Dermis microvascular lymphatic vessel endothelial cell (primary cell): Measurements from ENCODE around the gene PAQR8. TPM values are rescaled to one million over a fixed set of nuclear protein-coding genes. Genes with fewer than 3 reads are reported as not detected.

Experiments used
- total RNA-seq: library from RNA; depleted of rRNA; stranded (reverse); fragments of >200 nt; gene quantifications from 2 replicates; pipeline ENCODE4 v1.2.1, GENCODE V29; 2014

The PAQR8 gene
- total RNA-seq, 1 donor from 2014 or later: 10.7 TPM

Other genes starting within 250 kb of the PAQR8 start
- gene IL17A, start 175.8 kb upstream of the PAQR8 start, total RNA-seq: not detected in 2 replicates
- gene IL17F, start 117.7 kb upstream of the PAQR8 start, total RNA-seq: not detected in 2 replicates
- 52.2 and 64.6 TPM in 2 replicates for gene MCM3, start 77.4 kb upstream of the PAQR8 start, total RNA-seq
- 5.9 and 7.2 TPM in 2 replicates for gene EFHC1, start 58.2 kb downstream of the PAQR8 start, total RNA-seq
- gene TRAM2, start 214.9 kb downstream of the PAQR8 start, total RNA-seq: 12.6 and 13.5 TPM in 2 replicates